Breast epithelium (tissue), 3 donors: ENCODE data around the gene GDF10.

Source experiments
- POLR2AphosphoS5 ChIP-seq, 3 donors: sonication (generic); formaldehyde crosslinking; IDR thresholded peaks; one replicate each; pipeline ENCODE4 v1.6.1; 2017; ENCODE audit warnings: antibody characterized with exemption in 3 of 3
- TF ChIP-seq, protein P1 (sequence below), 3 donors: fragments of 450-650 bp; IDR thresholded peaks; one replicate each; pipeline ENCODE4 v1.5.1; 2016 to 2017; ENCODE audit warnings: antibody characterized with exemption in 3 of 3, mild to moderate bottlenecking in 3 of 3, moderate library complexity in 3 of 3

DNA sequence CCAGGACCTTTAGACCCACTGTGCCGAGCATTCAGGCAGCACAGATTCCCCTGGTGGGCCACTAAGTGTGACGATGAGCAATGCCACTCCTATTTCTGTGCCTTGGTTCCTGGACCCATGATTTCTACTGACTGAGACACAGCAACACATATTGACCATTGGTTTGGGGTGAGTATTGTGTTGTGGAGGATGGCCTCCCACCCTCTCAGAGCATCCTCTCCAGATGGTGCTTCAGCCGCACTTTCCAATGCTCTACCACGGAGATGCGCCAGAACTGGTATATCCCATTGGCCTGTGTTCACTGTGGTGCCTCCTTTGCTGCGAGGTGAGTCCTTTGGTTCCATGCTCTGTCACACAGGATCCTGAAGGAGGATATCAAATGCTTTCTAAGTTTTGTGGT is 10.1 kb upstream of the GDF10 start:
- TF ChIP-seq POLR2AphosphoS5 (IDR thresholded peaks at IDR 0.05), result no peak
- TF ChIP-seq, protein P1, sequence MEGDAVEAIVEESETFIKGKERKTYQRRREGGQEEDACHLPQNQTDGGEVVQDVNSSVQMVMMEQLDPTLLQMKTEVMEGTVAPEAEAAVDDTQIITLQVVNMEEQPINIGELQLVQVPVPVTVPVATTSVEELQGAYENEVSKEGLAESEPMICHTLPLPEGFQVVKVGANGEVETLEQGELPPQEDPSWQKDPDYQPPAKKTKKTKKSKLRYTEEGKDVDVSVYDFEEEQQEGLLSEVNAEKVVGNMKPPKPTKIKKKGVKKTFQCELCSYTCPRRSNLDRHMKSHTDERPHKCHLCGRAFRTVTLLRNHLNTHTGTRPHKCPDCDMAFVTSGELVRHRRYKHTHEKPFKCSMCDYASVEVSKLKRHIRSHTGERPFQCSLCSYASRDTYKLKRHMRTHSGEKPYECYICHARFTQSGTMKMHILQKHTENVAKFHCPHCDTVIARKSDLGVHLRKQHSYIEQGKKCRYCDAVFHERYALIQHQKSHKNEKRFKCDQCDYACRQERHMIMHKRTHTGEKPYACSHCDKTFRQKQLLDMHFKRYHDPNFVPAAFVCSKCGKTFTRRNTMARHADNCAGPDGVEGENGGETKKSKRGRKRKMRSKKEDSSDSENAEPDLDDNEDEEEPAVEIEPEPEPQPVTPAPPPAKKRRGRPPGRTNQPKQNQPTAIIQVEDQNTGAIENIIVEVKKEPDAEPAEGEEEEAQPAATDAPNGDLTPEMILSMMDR (IDR thresholded peaks at IDR 0.05), result no peak
